Mammary epithelial cell (primary cell): ENCODE measurements around the gene C1QTNF4.

Experiments
- CTCF ChIP-seq, 2 donors: IDR thresholded peaks in 1 of 2; conservative IDR thresholded peaks in 1 of 2; 2 replicates each; pipeline ENCODE4 v1.5.1; 2011 to 2012; ENCODE audit warnings: inconsistent platforms in 2 of 2, low read length in 2 of 2, mild to moderate bottlenecking in 2 of 2, control low read depth in 1 of 2, low read depth in 1 of 2; ENCODE audit not compliant: insufficient read depth in 1 of 2; ENCODE audit errors: extremely low read depth in 1 of 2
- EZH2 ChIP-seq: IDR thresholded peaks from 2 replicates; pipeline ENCODE4 v1.6.1; 2012; ENCODE audit warnings: low read length, inconsistent platforms, borderline replicate concordance

- no peak for TF ChIP-seq CTCF (conservative IDR thresholded peaks at IDR 0.05 in 1 of 2, IDR thresholded peaks at IDR 0.05 in 1 of 2; ENCODE audit: extremely low read depth in 1 of 2, insufficient read depth in 1 of 2, low read depth in 1 of 2, low read length in 2 of 2)
- TF ChIP-seq EZH2: no peak
Measured at GRCh38 chr11:47569646-47570045, 24.6 kb downstream of the C1QTNF4 start.
